Measurements from ENCODE around the gene CHRD.
"Not testable (repeated sequence)": the region's sequence is repeated elsewhere in the genome, so short reads cannot be mapped to it uniquely, and the experiment has no call there.

CHRD gene

DNA sequence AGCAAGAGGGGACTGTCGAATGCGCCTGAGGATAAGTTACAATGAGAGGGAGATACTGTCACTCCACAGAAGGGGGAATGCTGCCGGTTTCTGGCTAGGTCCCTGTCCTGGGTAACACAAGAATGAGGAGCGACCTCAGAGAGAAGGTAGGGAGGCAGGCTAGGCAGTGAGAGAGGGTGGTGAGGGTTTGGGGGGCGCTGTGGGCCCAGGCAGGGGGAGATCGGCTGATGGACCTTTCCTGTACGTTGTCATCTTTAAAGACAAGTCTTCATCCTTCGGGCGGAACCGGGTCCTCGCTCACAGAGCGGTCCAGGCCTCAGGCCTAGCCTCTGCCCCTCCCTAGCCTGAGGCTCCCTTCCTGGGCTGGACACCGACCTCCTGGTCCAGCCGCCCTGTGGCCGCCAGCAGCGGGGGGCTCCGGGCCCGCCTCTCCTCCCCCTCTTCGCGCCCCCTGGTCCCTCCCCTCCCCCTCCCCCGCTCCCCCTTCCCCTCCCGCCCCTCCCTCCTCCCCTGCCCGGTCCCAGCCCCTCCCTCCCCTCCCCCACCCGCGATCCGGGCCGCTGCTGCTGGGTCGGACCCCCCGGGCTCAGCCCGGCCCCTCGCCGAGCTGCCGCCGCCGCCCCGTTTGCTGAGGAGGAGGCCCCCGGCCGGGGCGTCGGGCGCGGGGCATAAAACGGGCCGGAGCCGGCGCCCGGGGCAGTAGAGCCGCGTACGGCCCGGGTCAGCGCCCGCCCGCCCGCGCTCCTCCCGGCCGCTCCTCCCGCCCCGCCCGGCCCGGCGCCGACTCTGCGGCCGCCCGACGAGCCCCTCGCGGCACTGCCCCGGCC is at the start of gene CHRD:
CHRD (plus strand) TSS at position 697 of the 827 bp plus-strand sequence. CDS start 265 bp downstream, outside the sequence.
- DNase-seq = no peak

DNA sequence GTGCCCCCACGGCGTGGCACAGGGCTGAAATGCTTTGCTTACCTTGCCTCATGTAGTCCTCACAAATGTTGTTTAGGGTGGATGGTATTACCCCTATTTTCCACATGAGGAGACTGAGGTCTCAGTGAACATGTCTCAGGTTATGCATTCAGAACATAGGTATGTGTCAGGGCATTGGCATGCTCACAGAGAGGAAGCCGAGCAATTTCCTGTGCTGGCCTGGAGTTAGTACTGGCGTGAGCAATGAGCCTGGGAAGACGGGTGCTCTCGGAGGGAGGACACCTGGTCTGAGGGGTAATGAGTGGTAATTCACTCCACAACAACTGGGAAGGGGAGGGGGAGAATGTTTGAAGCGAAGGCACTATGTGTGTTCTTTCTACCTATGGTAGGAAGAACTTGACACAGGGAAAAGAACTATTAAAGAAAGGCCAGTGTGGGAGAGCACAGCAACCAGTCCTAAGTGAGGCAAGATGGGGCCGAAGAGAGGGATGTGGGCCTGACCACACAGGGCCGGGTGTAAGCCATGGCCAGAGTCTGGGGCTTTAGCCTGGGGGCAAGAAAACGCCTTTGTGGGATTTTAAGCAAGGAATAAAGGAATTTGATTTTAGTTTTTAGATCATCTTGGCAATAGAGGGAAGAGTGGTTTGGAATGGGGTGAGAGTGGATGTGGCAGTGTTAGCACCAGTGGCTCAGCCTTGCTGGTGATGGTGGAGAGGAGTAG is 47.3 kb upstream of the CHRD start:
- DNase-seq = no peak

DNA sequence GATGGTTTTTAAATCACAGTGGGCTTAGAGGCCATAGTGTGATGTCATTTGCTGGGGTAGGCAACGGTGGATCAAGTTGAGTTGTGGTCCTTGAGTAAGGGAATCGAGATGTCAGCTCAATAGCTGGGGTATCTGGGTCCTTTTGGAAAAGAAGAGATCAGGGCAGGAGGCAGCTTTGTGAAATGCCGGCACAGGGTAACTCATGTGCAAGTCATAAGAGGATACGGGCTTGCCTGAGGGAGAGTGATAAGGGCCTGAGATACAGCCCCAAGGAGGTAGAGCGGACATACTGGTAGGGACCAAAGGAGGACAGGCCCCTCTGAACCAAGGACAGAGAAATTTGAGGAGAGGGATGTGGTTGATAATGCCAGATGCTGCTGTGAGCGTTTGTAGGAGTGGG is 46.7 kb upstream of the CHRD start:
- DNase-seq = no peak

DNA sequence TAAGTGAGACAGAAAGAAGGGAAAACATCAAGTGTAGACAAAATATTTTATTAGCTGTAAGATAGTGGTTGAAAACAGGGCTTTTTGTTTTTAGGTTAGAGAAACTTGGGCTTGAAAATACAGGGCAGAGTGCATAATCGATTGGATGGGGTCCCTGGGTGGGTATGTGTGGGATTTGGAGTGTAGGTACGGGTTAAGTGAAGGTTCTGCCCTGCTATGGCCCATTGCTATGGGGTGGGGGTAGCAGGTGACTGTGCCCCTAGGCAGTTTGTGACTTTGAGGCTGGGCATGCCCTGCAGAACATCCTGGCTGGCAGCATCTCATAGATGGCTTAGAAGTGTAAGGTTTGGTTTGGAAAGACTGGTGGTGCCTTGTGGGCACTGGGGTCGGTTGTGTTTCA is 46.2 kb upstream of the CHRD start:
- DNase-seq = no peak

DNA sequence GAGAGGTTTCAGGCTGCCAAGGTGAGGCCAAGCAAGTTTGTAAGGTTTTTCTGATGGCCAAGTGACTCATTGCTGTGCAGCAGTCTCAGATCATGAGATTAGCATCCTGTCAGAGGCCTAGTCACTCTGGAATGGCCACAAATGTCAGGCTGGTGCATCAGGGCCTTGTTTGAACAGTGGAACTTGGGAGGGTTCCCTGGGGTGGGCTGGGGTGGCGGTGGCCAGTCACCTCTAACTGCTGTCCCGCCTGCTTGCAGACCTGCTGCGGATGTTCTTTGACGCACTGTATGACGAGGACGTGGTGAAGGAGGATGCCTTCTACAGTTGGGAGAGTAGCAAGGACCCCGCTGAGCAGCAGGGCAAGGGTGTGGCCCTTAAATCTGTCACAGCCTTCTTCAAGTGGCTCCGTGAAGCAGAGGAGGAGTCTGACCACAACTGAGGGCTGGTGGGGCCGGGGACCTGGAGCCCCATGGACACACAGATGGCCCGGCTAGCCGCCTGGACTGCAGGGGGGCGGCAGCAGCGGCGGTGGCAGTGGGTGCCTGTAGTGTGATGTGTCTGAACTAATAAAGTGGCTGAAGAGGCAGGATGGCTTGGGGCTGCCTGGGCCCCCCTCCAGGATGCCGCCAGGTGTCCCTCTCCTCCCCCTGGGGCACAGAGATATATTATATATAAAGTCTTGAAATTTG is 45.2 kb upstream of the CHRD start:
- no peak for DNase-seq

DNA sequence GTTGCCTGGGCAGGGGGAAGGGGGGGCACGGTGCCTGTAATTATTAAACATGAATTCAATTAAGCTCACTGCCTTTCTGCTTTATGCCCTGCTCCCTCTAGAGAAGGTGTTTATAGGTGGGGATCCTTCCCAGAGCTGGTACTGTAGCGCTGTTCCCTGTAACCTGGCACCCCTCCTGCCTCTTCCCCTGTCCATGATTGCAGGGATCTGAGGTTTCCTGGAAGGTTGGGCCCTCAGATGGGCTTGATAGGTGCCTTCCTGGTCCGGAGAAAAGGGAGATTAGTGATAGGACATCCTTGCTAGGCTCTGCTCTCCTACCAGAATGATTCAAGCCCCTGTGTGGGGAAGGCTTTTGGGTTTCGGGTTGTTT is 44.6 kb upstream of the CHRD start:
- no peak for DNase-seq

DNA sequence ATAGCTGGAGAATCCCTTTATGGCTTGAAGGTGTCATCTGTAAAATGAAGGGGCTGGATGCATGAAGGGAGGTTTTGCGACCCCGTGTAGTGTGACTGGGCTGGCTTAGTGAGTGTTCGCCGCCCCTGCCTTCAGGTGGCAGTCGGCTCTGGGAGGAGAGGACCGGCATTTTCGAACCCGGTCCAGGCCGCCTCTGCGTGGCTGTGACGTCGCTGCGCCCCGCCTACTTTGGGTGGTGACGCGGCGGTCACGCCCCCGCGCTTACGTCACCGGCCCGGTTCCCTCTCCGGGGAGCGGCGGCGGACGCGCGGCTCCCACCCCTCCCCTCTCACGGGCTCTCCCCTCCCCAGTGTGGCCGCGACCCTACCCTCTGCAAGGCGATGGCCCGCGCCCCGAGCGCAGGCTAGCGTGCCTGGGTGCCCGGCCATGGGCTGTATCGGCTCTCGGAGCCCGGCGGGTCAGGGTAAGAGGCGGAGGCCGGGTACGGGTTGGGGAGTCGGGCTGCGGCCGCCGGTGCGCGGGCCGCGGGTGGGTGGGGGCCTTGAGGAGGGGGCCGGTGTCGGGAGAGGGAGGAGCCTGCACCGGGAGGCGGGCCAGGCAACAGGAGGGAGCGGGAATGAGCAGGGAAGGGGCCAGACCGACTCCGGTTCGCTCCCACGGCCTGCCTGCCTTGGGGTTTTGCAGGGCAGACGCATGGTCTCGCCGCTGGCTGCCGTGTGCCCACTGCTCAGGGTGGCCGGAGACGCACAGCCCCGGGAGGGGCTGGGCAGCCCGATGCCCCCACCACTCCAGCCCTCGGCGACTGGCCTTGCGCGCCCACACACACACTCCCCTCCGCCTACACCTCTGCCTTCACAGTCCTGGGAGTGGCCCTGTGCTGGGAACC is 44.0 kb upstream of the CHRD start:
- DNase-seq = peak; percentile 45

DNA sequence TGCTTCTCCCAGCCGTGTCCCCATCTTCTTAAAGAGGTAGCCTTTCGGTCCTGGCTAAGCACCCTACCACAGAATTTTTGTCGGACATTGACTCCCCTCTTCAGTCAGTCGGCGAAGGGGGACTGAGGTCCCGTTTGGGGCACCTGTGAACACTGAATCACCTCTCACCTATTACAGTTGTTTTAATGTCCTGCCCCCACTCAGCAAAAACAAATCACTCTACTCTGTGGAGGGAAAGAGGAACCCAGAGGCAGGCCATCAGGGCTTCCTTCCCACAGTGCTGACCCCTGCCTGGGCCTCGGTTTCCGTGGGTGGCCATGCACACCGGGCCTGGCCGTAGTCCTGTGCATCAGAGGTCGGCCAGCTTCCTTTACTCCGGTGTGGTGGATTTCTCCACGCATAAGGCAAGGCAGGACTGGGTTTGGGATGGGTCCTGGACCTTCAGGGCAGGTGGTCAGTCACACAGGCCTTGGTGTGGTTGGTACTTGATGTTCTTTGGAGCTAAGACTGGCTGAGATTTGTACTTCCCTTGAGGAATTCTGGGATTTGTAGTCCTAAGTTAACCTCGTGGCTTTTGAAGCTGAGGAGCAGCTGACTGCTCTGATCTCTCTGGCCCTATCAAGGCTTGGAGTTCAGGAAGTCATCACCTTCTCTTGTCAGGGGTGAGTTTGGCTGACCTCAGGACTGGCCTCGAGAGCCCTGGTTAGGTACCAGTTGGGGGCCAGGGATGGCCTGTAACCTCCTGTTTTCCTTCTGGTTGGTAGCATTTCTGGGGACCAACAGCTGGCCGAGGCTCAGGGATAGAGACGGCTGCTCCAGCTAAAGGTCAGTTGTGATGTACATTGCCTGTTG is 43.1 kb upstream of the CHRD start:
- no peak for DNase-seq

DNA sequence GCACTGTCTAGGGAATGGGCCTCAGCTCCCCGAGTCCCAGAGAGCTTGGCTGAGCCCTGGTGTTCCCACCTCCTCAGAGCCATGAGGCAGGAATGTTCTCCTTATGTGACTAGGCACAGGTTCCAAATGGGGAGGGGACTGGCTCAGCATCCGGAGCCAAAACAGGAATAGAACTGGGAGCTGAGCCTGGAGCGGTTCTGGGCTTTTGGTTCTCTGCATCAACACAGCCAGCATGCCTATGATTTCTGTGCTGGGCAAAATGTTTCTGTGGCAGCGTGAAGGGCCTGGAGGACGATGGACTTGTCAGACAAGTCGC is 42.5 kb upstream of the CHRD start, which contains the start of gene FAM131A:
FAM131A (plus strand) TSS at position 202 of the 316 bp plus-strand sequence; CDS start at position 233, 31 bp downstream.
- no peak for DNase-seq

DNA sequence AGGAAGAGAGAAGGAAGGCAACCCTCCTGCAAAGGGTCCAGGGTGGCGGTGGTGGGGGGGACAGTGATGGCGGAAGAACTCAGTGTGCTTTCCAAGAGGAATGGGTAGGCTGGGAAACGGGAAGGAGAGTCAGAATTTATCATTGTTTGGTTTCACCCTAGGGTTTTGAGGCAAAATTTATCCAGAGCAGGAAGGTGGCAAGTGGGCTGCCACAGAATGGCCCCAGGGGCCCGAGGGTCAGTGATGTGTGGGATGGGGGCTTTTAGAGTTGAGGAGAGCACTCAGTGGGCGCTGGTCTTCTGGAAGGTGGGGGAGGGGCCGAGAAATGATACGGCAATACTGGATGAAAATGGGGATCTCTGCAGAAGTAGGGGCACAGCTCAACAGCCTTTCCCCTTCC is 41.9 kb upstream of the CHRD start:
- DNase-seq = no peak

DNA sequence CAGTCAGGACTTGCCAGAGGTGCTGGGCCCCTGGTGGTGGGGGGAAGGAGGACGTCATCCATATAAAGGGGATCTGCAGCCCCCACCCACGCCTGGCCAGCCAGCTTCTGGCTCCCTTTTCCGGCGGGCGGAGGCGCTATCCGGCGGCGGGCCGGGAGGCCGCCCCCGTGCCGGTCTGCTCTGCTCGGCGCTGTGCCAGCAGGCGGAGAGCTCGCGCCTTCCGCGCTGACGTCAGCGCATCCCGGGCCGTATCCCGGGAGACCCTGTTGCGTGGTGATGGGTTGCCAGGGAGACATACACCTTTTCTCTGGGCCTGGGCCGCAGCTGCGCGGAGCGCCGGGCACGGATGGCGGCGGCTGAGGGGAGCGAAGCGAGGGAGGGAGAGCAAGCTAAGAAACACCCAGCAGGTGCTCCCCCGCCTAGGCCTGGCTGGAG is 41.3 kb upstream of the CHRD start:
- DNase-seq = peak; percentile 88

DNA sequence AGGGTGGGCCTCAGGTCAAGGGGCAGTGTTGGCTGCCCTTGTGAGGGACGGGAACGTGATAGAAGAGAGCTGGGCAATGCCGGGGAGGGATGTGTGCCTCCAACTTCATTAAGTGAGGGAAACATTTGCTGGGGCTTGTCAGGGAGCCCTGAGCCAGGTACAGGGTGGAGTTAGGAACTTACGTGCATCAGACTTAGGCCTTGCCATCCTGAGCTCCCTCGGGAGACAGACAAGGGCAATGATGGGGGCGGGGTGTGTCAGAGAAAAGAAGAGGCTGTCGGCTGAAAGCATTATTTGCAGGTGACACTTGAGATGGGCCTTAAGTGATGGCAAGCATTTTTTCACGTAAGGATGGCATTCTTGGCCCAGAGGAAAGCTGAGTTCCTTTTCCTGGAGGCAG is 40.9 kb upstream of the CHRD start:
- peak; percentile 36 for DNase-seq

DNA sequence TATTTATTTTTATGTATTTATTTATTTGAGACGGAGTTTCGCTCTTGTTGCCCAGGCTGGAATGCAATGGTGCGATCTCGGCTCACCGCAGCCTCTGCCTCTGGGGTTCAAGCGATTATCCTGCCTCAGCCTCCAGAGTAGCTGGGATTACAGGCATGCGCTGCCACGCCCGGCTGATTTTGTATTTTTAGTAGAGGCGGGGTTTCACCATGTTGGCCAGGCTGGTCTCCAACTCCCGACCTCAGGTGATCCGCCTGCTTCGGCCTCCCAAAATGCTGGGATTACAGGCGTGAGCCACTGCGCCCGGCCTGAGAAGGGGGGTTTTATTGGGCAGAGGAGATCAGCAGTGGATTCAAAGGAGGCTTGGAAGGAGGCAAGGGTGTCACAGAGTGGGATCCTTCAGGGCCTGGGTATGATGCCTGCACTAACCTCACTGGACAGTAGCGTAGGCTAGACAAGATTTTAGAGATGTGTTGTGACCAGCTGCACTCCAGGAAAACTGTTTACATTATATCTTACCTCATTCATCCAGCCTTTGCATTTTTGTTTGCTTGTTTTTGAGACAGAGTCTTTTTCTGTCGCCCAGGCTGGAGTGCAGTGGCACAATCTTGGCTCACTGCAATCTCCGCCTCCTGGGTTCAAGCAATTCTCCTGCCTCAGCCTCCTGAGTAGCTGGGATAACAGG is 40.3 kb upstream of the CHRD start:
- DNase-seq = not testable (repeated sequence)

DNA sequence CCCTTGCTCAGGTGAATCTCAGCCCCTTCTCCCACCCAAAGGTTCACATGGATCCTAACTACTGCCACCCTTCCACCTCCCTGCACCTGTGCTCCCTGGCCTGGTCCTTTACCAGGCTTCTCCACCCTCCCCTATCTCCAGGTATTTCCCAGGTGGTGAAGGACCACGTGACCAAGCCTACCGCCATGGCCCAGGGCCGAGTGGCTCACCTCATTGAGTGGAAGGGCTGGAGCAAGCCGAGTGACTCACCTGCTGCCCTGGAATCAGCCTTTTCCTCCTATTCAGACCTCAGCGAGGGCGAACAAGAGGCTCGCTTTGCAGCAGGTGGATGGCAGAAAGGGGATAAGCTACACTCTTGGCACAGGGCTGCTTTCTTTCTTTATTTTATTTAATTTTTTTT is 37.9 kb upstream of the CHRD start:
- DNase-seq = peak; percentile 96

DNA sequence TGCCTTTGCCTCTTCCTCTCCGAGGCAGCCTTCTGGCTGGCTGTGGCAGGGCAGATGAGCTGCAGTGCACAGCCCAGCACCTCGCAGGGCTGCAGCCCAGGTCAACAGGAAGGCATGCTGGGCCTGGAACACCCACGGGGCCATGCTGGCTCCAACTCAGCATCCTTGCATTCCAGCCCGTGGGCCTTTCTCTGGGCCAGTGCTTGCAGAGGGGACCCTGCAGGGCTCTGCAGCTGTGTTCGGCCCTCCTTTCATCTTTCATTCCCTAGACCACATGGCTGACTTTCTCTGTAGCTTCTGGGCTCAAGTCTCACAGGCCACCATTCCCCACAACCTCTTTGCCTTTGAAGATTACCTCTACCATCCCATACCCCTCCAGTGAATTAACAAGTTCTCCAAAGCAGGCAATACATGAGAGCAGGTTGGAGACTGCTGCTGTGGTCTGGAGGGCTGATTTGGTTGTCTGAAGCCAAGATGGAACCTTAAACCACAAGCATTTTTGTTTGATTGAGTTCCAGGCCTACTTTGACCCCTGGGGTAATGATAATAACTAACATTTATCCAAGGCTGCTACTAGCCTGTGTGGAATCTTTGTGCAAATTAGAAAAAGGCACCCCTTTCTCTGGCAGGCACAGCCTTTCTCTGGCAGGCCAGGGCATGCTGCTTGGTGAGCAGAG is 36.5 kb upstream of the CHRD start:
- DNase-seq = no peak

DNA sequence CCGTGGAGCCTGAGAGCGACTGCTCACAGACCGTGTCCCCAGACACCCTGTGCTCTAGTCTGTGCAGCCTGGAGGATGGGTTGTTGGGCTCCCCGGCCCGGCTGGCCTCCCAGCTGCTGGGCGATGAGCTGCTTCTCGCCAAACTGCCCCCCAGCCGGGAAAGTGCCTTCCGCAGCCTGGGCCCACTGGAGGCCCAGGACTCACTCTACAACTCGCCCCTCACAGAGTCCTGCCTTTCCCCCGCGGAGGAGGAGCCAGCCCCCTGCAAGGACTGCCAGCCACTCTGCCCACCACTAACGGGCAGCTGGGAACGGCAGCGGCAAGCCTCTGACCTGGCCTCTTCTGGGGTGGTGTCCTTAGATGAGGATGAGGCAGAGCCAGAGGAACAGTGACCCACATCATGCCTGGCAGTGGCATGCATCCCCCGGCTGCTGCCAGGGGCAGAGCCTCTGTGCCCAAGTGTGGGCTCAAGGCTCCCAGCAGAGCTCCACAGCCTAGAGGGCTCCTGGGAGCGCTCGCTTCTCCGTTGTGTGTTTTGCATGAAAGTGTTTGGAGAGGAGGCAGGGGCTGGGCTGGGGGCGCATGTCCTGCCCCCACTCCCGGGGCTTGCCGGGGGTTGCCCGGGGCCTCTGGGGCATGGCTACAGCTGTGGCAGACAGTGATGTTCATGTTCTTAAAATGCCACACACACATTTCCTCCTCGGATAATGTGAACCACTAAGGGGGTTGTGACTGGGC is 35.1 kb upstream of the CHRD start:
- DNase-seq = no peak

DNA sequence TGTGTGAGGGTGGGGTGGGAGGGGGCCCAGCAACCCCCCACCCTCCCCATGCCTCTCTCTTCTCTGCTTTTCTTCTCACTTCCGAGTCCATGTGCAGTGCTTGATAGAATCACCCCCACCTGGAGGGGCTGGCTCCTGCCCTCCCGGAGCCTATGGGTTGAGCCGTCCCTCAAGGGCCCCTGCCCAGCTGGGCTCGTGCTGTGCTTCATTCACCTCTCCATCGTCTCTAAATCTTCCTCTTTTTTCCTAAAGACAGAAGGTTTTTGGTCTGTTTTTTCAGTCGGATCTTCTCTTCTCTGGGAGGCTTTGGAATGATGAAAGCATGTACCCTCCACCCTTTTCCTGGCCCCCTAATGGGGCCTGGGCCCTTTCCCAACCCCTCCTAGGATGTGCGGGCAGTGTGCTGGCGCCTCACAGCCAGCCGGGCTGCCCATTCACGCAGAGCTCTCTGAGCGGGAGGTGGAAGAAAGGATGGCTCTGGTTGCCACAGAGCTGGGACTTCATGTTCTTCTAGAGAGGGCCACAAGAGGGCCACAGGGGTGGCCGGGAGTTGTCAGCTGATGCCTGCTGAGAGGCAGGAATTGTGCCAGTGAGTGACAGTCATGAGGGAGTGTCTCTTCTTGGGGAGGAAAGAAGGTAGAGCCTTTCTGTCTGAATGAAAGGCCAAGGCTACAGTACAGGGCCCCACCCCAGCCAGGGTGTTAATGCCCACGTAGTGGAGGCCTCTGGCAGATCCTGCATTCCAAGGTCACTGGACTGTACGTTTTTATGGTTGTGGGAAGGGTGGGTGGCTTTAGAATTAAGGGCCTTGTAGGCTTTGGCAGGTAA is 34.3 kb upstream of the CHRD start:
- peak; percentile 76 for DNase-seq

DNA sequence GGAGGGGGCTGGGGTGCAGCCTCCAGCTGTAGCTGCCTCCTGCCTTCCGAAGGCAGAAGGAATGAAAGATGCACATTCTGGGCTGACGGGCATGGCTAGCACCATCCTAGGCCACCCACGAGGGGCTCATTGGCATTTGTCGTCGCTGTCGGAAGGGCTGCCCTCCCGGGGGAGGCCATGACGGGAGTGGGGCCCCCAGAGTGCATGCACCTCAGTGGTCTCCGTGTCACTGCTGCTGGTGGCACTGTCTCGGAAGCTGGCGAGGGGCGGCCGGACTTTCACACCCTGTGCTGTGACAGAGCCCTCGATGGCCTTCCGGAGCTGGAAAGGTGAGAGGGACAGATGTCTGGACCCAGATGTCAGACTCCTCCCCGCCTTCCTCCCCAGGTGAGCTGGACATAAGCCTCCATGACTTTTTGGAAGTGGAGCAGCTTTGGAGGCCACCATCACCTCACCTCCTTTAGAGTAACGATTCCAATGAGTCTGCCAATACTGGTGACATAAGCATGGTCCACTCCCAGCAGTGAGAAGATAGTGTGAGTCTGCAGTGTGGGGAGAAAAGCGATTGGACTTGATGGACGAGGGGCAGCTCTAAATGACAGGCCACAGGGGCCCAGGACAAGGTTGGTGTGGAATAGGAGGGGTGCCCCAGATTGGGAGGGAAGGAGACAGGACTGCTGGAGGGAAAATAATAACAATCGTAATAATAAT is 33.2 kb upstream of the CHRD start:
- no peak for DNase-seq
